ENCODE data around the gene TIMM44.

DNA sequence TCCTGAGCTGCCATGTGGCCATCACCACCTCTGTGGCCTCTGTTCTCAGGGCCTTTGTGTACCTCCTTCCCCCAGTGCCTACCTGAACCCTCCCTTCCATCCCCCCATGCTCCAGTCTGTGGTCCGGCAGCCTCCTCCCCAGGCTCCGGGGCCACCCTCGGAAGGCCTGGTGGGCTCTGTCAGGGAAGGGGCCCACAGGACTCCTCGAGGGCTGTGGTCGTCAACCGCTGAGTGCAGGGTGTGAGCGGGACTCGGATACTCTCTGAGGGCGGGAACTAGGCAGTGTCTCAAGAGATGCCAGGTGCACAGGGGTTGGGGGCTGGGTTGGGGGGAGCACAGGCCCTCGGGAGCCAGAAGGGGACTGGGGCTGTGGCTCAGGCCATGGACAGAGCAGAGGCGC lies 35.9 kb downstream of the TIMM44 start:
- TF ChIP-seq, protein P1, sequence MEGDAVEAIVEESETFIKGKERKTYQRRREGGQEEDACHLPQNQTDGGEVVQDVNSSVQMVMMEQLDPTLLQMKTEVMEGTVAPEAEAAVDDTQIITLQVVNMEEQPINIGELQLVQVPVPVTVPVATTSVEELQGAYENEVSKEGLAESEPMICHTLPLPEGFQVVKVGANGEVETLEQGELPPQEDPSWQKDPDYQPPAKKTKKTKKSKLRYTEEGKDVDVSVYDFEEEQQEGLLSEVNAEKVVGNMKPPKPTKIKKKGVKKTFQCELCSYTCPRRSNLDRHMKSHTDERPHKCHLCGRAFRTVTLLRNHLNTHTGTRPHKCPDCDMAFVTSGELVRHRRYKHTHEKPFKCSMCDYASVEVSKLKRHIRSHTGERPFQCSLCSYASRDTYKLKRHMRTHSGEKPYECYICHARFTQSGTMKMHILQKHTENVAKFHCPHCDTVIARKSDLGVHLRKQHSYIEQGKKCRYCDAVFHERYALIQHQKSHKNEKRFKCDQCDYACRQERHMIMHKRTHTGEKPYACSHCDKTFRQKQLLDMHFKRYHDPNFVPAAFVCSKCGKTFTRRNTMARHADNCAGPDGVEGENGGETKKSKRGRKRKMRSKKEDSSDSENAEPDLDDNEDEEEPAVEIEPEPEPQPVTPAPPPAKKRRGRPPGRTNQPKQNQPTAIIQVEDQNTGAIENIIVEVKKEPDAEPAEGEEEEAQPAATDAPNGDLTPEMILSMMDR (optimal IDR thresholded peaks at IDR 0.05 in 1 of 3, IDR thresholded peaks at IDR 0.05 in 1 of 3, conservative IDR thresholded peaks at IDR 0.05 in 1 of 3; ENCODE audit: extremely low read depth in 1 of 3, insufficient read depth in 2 of 3, low read length in 3 of 3): no peak
- no peak for TF ChIP-seq EZH2 (IDR thresholded peaks at IDR 0.05; ENCODE audit: low read length)
